Panc1 (cell line): Measurements from ENCODE around the gene RUVBL1. TPM values are rescaled to one million over a fixed set of nuclear protein-coding genes. Genes with fewer than 3 reads are reported as not detected.

Experiments
- ATAC-seq: fragments of 200-7000 bp; cut with Tn5 transposase; 2 replicates; pipeline ENCODE4 v1.9.1; 2020; ENCODE audit warnings: mild to moderate bottlenecking, moderate library complexity
- BruUV-seq: library from RNA; stranded (reverse); fragments of 400-500 nt; replicated peaks from 2 replicates; lab custom pipeline; 2021; lab: Mats Ljungman, UMichigan
- CTCF ChIA-PET: fragments of 300-600 bp; sonication (Branson Sonifier 250); formaldehyde crosslinking; loops from one replicate; lab custom pipeline; 2022; ENCODE audit warnings: antibody characterized with exemption; lab: Charles Lee
- POLR2A ChIA-PET: fragments of 300-600 bp; sonication (Branson Sonifier 250); formaldehyde crosslinking; loops from one replicate; lab custom pipeline; 2022; ENCODE audit warnings: antibody characterized with exemption; lab: Charles Lee
- DNase-seq: peaks from one replicate; pipeline ENCODE4 v3.0.0-alpha.2; 2010; ENCODE audit warnings: low read depth, low spot score
- H3K27ac ChIP-seq: 2 replicates; pipeline ENCODE4 v1.5.1; 2011; ENCODE audit warnings: mild to moderate bottlenecking, low read length, inconsistent platforms
- H3K27me3 ChIP-seq: fragments of 200-500 bp; sonication (Bioruptor generic); 2 replicates; pipeline ENCODE4 v1.6.0; 2014; ENCODE audit warnings: low read length, inconsistent platforms; ENCODE audit not compliant: control insufficient read depth, insufficient read depth
- H3K36me3 ChIP-seq: fragments of 200-500 bp; sonication (Bioruptor generic); 2 replicates; pipeline ENCODE4 v1.5.1; 2014; ENCODE audit warnings: inconsistent platforms, mild to moderate bottlenecking, low read length, moderate library complexity; ENCODE audit not compliant: control insufficient read depth, insufficient read depth
- H3K4me1 ChIP-seq: 2 replicates; pipeline ENCODE4 v1.5.1; 2011; ENCODE audit warnings: inconsistent platforms, mild to moderate bottlenecking, low read length, moderate library complexity; ENCODE audit not compliant: control insufficient read depth, insufficient read depth
- H3K4me3 ChIP-seq, 2 experiments: 2 replicates each; pipeline ENCODE4 v1.5.1; 2011 to 2012; ENCODE audit warnings: low read depth in 2 of 2, low read length in 2 of 2, mild to moderate bottlenecking in 2 of 2, inconsistent platforms in 1 of 2, moderate library complexity in 1 of 2
- H3K9me3 ChIP-seq: fragments of 200-500 bp; sonication (Bioruptor generic); 2 replicates; pipeline ENCODE4 v1.5.1; 2014; ENCODE audit warnings: low read depth, mild to moderate bottlenecking, inconsistent platforms, low read length, moderate library complexity; ENCODE audit not compliant: control insufficient read depth, insufficient read depth
- POLR2AphosphoS5 ChIP-seq: IDR thresholded peaks from 2 replicates; pipeline ENCODE4 v1.6.1; 2012; ENCODE audit warnings: mild to moderate bottlenecking, low read depth, low read length, moderate library complexity
- SIN3A ChIP-seq: IDR thresholded peaks from 2 replicates; pipeline ENCODE4 v1.6.1; 2012; ENCODE audit warnings: low read depth, mild to moderate bottlenecking, low read length, moderate library complexity, borderline replicate concordance; ENCODE audit not compliant: insufficient read depth
- TCF7L2 ChIP-seq: IDR thresholded peaks from 2 replicates; pipeline ENCODE4 v1.6.1; 2011; ENCODE audit warnings: mild to moderate bottlenecking, low read depth, low read length, inconsistent platforms
- in situ Hi-C: cut with HindIII; loops from 2 replicates; pipeline ENCODE4 v1.10.0; 2016; ENCODE audit warnings: low sequenced_read_pairs, low pct_unique_long_range_greater_than_20kb
- intact Hi-C: fragments of 100-400 bp; cut with micrococcal nuclease; formaldehyde crosslinking; loops from one replicate; pipeline ENCODE4 v1.10.0; 2022; ENCODE audit not compliant: unreplicated experiment
- total RNA-seq: library from RNA; stranded (reverse); gene quantifications from one replicate; pipeline ENCODE4 v1.2.1, GENCODE V29; 2021; ENCODE audit not compliant: unreplicated experiment
- TF ChIP-seq, protein P1 (sequence below): fragments of 450-650 bp; IDR thresholded peaks from 2 replicates; pipeline ENCODE4 v1.5.1; 2017; ENCODE audit warnings: mild to moderate bottlenecking
- TF ChIP-seq, protein P2 (sequence below), 2 experiments: IDR thresholded peaks; 2 replicates each; pipeline ENCODE4 v1.6.1; 2011 to 2012; ENCODE audit warnings: low read depth in 2 of 2, control low read depth in 1 of 2, low read length in 1 of 2, mild to moderate bottlenecking in 1 of 2, moderate library complexity in 1 of 2; ENCODE audit not compliant: insufficient read depth in 1 of 2

RUVBL1 gene
- total RNA-seq, 1 experiment from 2014 or later: 122 TPM

DNA sequence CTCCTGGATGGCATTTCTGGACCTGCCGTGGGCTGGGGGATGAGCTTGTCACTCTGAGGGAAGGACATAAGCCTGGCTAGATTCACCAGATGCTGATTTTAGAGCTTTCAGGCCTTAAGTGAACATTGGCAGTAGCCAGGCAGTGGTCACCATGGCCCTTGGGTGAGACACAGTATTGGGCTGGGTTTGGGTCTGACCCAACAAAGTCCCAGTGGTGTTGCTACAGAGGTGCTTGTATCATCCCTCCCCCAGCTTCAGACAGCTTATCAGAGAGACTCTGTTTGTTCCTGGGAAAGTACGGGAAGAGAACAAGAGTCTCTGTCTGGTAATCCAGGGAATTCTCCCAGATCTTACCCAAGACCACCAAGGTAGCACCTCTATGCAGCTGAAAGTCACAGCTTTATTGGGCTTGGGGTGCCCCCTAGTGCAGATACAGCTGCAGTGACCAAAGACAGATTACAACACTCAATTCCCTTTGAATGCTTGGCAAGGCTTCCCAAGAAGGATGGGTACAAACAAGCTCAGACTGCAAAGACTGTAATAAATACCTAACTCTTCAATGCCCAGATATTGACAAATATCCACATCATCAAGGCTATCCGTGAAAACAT lies 9.8 kb upstream of the RUVBL1 start:
- Histone ChIP-seq H3K4me3 (no peak overlapping the region), H3K27ac (no peak overlapping the region), H3K9me3 (no peaks in the 10 kb centered on the region), H3K4me1 (no peaks in the 10 kb centered on the region; the same call in 1 of the 2 replicates), H3K27me3 (no peaks in the 10 kb centered on the region), H3K36me3 (no peaks in the 10 kb centered on the region)
- ATAC-seq (peak; percentile 92), DNase-seq (peak; percentile 52)
- TF ChIP-seq TCF7L2: no peak
- TF ChIP-seq, protein P1, sequence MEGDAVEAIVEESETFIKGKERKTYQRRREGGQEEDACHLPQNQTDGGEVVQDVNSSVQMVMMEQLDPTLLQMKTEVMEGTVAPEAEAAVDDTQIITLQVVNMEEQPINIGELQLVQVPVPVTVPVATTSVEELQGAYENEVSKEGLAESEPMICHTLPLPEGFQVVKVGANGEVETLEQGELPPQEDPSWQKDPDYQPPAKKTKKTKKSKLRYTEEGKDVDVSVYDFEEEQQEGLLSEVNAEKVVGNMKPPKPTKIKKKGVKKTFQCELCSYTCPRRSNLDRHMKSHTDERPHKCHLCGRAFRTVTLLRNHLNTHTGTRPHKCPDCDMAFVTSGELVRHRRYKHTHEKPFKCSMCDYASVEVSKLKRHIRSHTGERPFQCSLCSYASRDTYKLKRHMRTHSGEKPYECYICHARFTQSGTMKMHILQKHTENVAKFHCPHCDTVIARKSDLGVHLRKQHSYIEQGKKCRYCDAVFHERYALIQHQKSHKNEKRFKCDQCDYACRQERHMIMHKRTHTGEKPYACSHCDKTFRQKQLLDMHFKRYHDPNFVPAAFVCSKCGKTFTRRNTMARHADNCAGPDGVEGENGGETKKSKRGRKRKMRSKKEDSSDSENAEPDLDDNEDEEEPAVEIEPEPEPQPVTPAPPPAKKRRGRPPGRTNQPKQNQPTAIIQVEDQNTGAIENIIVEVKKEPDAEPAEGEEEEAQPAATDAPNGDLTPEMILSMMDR: peak; percentile 86
- intact Hi-C loops: loop anchor here (2.0 kb wide), 1 partner anchor 67 kb away; no protein-coding TSS in a partner anchor
- in situ Hi-C loops: no loop called here
- POLR2A ChIA-PET: no interaction called here
- no TSS peak for BruUV-seq
- CTCF ChIA-PET: interaction anchor here (0.6 to 1.5 kb wide), 3 partner anchors 31 to 60 kb away, joined by 3 to 7 read pairs (median 4); no protein-coding TSS in a partner anchor

DNA sequence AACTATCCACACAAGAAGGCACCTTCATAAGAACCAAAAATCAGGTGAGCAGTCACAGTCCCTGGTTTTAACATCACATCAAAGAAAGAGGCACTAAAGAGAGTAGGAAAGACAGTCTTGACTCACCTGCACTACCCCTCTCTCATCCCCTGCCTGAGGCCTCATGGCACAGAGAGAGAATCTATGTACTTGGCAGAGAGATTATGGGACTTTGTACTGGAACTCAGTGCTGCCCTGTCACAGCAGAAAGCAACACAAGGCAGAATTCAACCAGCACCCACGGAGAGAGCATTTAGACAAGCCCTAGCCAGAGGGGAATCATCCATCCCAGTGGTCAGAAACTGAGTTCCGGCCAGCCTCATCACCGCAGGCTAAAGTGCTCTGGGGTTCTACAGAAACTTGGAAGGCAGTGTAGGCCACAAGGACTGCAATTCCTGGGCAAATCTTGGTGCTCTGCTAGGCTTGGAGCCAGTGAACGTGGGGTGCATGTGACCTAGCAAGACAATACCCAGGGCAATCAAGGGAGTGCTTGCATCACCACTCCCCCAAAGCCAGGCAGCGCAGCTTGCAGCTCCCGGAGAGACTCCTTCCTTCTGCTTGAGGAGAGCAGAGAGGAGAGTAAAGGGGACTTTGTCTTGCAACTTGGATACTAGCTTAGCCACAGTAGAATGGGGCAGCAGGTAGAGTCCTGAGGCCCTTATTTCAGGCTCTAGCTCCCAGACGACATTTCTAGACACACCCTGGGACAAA lies 8.5 kb upstream of the RUVBL1 start:
- ChIA-PET POLR2A (no interaction called here), CTCF (no interaction called here)
- ATAC-seq (no peak), DNase-seq (no peak)
- no TSS peak for BruUV-seq
- H3K9me3 ChIP-seq: no peaks in the 10 kb centered on the region
- intact Hi-C loops (loop anchor here (2.0 kb wide), 1 partner anchor 65 kb away; no protein-coding TSS in a partner anchor), in situ Hi-C loops (no loop called here)
- H3K27me3 ChIP-seq: no peaks in the 10 kb centered on the region
- H3K4me3 ChIP-seq: no peak overlapping the region
- no peaks in the 10 kb centered on the region; the same call in 1 of the 2 replicates for H3K4me1 ChIP-seq
- no peak for TF ChIP-seq POLR2AphosphoS5
- TF ChIP-seq TCF7L2: no peak
- TF ChIP-seq, protein P1: no peak
- TF ChIP-seq, protein P2, sequence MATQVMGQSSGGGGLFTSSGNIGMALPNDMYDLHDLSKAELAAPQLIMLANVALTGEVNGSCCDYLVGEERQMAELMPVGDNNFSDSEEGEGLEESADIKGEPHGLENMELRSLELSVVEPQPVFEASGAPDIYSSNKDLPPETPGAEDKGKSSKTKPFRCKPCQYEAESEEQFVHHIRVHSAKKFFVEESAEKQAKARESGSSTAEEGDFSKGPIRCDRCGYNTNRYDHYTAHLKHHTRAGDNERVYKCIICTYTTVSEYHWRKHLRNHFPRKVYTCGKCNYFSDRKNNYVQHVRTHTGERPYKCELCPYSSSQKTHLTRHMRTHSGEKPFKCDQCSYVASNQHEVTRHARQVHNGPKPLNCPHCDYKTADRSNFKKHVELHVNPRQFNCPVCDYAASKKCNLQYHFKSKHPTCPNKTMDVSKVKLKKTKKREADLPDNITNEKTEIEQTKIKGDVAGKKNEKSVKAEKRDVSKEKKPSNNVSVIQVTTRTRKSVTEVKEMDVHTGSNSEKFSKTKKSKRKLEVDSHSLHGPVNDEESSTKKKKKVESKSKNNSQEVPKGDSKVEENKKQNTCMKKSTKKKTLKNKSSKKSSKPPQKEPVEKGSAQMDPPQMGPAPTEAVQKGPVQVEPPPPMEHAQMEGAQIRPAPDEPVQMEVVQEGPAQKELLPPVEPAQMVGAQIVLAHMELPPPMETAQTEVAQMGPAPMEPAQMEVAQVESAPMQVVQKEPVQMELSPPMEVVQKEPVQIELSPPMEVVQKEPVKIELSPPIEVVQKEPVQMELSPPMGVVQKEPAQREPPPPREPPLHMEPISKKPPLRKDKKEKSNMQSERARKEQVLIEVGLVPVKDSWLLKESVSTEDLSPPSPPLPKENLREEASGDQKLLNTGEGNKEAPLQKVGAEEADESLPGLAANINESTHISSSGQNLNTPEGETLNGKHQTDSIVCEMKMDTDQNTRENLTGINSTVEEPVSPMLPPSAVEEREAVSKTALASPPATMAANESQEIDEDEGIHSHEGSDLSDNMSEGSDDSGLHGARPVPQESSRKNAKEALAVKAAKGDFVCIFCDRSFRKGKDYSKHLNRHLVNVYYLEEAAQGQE (IDR thresholded peaks at IDR 0.05; ENCODE audit: insufficient read depth in 1 of 2, low read depth in 2 of 2, low read length in 1 of 2): no peak
- no peak for TF ChIP-seq SIN3A
- no peak overlapping the region for H3K27ac ChIP-seq
- H3K36me3 ChIP-seq: no peaks in the 10 kb centered on the region
